C4-2B (cell line): ENCODE measurements around the gene NEK9.

ENCODE experiments used
- ZFX ChIP-seq: fragments of 450-650 bp; IDR thresholded peaks from 2 replicates; pipeline ENCODE4 v1.6.1; 2017
- TF ChIP-seq, protein P1 (sequence below): fragments of 450-650 bp; conservative IDR thresholded peaks from 2 replicates; pipeline ENCODE4 v1.5.1; 2017; ENCODE audit warnings: mild to moderate bottlenecking

GRCh38 chr14:75126121-75126544 lies 715 bp downstream of the NEK9 start:
- TF ChIP-seq, protein P1, sequence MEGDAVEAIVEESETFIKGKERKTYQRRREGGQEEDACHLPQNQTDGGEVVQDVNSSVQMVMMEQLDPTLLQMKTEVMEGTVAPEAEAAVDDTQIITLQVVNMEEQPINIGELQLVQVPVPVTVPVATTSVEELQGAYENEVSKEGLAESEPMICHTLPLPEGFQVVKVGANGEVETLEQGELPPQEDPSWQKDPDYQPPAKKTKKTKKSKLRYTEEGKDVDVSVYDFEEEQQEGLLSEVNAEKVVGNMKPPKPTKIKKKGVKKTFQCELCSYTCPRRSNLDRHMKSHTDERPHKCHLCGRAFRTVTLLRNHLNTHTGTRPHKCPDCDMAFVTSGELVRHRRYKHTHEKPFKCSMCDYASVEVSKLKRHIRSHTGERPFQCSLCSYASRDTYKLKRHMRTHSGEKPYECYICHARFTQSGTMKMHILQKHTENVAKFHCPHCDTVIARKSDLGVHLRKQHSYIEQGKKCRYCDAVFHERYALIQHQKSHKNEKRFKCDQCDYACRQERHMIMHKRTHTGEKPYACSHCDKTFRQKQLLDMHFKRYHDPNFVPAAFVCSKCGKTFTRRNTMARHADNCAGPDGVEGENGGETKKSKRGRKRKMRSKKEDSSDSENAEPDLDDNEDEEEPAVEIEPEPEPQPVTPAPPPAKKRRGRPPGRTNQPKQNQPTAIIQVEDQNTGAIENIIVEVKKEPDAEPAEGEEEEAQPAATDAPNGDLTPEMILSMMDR: no peak
- TF ChIP-seq ZFX: no peak
